ENCODE measurements around the gene MEIOSIN. TPM values are rescaled to one million over a fixed set of nuclear protein-coding genes. Genes with fewer than 3 reads are reported as not detected.

The MEIOSIN gene
- total RNA-seq, 1 experiment from 2014 or later: not detected

DNA sequence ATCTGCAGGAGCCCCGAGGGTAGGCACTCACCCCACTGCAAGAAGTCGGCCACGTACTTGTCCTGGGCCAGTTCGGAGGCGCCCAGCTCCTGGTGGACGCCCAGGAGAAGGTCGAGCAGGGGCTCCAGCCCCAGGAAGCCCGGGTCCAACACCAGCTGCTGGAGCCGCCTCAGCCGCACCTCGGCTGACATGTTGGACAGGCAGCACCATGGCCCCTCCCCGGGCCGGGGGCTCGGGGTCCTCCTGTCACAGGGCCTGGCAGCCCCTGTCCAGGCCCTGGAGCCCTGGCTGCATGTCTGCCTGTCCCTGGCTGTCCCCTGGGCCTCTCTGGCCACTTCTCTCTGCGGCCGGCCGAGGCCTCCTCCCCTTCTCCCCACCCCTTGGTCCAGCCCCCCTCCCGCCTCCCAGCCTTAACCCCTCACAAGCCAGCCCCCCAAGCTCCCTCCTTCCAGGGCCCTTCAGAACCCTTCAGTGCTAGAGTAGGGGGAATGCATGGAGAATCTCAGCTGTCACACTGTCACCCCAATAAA is 49.0 kb downstream of the MEIOSIN start, which contains the start of gene DMPK:
Gene DMPK (minus strand): TSS at position 329 of the 530 bp plus-strand sequence. CDS start 138 bp downstream, at position 191.
- peaks cover 65% of the 10 kb centered on the region for H3K36me3 Mint-ChIP-seq (ENCODE audit: insufficient read depth, unreplicated experiment)
- H3K9me3 Mint-ChIP-seq (ENCODE audit: low read depth, unreplicated experiment): no peaks in the 10 kb centered on the region
- CTCF ChIA-PET: interaction anchor here (0.6 to 3.4 kb wide), 7 partner anchors 10 to 489 kb away, joined by 3 to 17 read pairs (median 7); partner anchors contain the start of gene SIX5
- no peaks in the 10 kb centered on the region for H3K27me3 Mint-ChIP-seq (ENCODE audit: unreplicated experiment)
- no peak within 1 kb of the TSS for H3K27ac Mint-ChIP-seq (ENCODE audit: unreplicated experiment)
- no peak for DNase-seq
- TF ChIP-seq, protein P1, sequence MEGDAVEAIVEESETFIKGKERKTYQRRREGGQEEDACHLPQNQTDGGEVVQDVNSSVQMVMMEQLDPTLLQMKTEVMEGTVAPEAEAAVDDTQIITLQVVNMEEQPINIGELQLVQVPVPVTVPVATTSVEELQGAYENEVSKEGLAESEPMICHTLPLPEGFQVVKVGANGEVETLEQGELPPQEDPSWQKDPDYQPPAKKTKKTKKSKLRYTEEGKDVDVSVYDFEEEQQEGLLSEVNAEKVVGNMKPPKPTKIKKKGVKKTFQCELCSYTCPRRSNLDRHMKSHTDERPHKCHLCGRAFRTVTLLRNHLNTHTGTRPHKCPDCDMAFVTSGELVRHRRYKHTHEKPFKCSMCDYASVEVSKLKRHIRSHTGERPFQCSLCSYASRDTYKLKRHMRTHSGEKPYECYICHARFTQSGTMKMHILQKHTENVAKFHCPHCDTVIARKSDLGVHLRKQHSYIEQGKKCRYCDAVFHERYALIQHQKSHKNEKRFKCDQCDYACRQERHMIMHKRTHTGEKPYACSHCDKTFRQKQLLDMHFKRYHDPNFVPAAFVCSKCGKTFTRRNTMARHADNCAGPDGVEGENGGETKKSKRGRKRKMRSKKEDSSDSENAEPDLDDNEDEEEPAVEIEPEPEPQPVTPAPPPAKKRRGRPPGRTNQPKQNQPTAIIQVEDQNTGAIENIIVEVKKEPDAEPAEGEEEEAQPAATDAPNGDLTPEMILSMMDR (IDR thresholded peaks at IDR 0.05; ENCODE audit: unreplicated experiment): no peak
- no peak within 1 kb of the TSS for H3K4me3 Mint-ChIP-seq (ENCODE audit: low read depth, unreplicated experiment)
- no TSS peak for BruUV-seq (replicated peaks)
- intact Hi-C loops (cut with micrococcal nuclease; ENCODE audit: unreplicated experiment): no loop called here
- H3K4me1 Mint-ChIP-seq (ENCODE audit: low read depth, unreplicated experiment): peaks cover 17% of the 10 kb centered on the region

DNA sequence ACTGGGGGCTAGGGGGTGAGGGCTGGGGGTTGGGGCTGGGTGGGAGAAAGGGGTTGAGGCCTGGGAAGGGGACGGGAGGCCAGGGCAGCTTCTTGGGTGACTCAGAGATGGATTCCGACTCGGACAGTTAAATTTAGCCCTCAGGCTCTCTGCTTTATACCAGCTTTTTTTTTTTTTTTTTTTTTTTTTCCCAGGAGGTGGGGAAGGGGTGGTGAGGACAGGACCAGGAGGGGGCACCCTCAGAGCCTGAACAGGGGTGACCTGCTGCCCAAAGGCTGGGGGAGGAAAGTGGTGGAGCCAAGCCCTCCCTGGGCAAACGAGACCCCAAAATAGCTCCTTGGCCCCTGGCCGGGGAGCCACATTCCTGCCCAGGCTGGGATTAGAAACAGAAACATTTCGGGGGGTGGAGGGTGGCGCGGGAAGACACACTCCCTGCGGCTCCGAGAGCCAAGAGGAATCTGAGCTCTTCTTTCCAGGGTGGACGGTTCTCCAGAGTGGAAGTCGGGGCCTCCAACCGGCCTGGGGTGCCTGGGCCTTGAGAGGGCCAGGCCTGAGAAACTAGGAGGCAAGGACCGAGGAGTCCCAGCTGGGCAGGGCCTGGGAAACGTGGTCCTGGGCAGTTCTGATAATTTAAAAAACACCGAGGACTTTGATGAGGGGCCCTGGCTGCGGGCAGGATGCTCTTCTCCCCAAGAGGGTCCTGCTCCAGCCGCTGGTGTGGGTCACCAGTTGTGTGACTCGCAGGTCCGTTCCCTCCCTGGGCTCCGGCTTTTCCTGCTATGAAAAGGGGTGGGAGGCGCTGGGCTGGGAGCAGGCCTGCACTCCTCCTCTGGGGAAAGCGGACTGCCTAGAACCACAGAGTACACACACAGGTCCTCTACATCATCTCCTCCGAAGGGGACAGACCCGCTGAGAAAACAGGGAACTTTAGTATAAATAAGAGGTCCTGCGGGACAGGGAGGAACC is 49.9 kb downstream of the MEIOSIN start:
- no peak overlapping the region for H3K4me3 Mint-ChIP-seq (ENCODE audit: low read depth, unreplicated experiment)
- TF ChIP-seq, protein P1 (IDR thresholded peaks at IDR 0.05; ENCODE audit: unreplicated experiment): no peak
- intact Hi-C loops (cut with micrococcal nuclease; ENCODE audit: unreplicated experiment): no loop called here
- CTCF ChIA-PET: interaction anchor here (0.6 to 3.4 kb wide), 7 partner anchors 10 to 488 kb away, joined by 3 to 17 read pairs (median 7); partner anchors contain the start of gene SIX5
- H3K36me3 Mint-ChIP-seq (ENCODE audit: insufficient read depth, unreplicated experiment): peaks cover 63% of the 10 kb centered on the region
- peak overlapping the region; percentile 12 for H3K27ac Mint-ChIP-seq (ENCODE audit: unreplicated experiment)
- no TSS peak for BruUV-seq (replicated peaks)
- no peak for DNase-seq
- peaks cover 17% of the 10 kb centered on the region for H3K4me1 Mint-ChIP-seq (ENCODE audit: low read depth, unreplicated experiment)
- H3K27me3 Mint-ChIP-seq (ENCODE audit: unreplicated experiment): no peaks in the 10 kb centered on the region
- no peaks in the 10 kb centered on the region for H3K9me3 Mint-ChIP-seq (ENCODE audit: low read depth, unreplicated experiment)

DNA sequence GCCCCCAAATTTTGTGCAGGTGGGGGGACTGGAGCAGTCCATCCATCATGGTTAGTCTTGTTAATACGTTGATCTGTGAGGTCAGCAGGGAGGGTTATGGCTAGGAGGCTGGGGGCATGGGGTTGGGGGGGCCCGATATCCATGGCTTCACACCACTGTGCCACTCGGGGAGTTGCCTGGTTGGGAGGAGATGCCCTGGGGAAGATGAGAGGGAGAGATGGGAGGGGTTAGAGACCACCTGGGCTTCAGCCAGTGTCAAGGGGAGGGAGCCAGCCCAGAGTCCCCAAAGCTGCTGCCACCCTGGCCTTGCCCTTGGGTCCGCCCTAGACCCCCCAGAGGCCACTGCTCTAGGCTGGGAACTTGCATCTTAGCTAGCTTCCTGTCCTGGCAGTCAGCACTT is 50.9 kb downstream of the MEIOSIN start:
- TF ChIP-seq, protein P1 (IDR thresholded peaks at IDR 0.05; ENCODE audit: unreplicated experiment): no peak
- CTCF ChIA-PET: no interaction called here
- Mint-ChIP-seq H3K36me3 (ENCODE audit: insufficient read depth, unreplicated experiment) (peaks cover 55% of the 10 kb centered on the region), H3K27me3 (ENCODE audit: unreplicated experiment) (no peaks in the 10 kb centered on the region), H3K4me1 (ENCODE audit: low read depth, unreplicated experiment) (peaks cover 17% of the 10 kb centered on the region), H3K9me3 (ENCODE audit: low read depth, unreplicated experiment) (no peaks in the 10 kb centered on the region), H3K4me3 (ENCODE audit: low read depth, unreplicated experiment) (no peak overlapping the region), H3K27ac (ENCODE audit: unreplicated experiment) (no peak overlapping the region)
- DNase-seq: no peak
- no TSS peak for BruUV-seq (replicated peaks)
- intact Hi-C loops (cut with micrococcal nuclease; ENCODE audit: unreplicated experiment): no loop called here

DNA sequence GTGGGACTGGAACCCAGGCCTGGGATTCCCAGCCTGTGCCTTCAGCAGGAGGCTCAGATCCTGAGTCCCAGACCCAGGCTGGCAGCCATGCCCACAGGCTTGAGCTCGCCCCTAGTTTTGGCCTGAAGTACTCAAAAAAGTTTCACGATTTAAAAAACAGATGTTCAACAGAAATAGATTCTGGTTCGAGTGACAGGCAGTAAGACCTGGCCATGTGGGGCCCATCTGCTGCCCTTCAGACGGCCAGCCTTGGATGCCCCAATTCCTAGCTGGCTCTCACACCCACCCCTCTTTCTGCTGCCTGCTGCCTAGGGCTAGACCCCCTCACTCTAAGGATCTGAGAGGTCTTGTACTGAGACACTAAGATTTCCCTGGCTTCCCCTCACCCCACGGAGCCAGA is 51.9 kb downstream of the MEIOSIN start:
- Mint-ChIP-seq H3K9me3 (ENCODE audit: low read depth, unreplicated experiment) (no peaks in the 10 kb centered on the region), H3K4me3 (ENCODE audit: low read depth, unreplicated experiment) (no peak overlapping the region), H3K27ac (ENCODE audit: unreplicated experiment) (no peak overlapping the region), H3K4me1 (ENCODE audit: low read depth, unreplicated experiment) (peaks cover 17% of the 10 kb centered on the region), H3K27me3 (ENCODE audit: unreplicated experiment) (no peaks in the 10 kb centered on the region), H3K36me3 (ENCODE audit: insufficient read depth, unreplicated experiment) (peaks cover 53% of the 10 kb centered on the region)
- BruUV-seq (replicated peaks): no TSS peak
- TF ChIP-seq, protein P1 (IDR thresholded peaks at IDR 0.05; ENCODE audit: unreplicated experiment): no peak
- CTCF ChIA-PET: no interaction called here
- no peak for DNase-seq
- intact Hi-C loops (cut with micrococcal nuclease; ENCODE audit: unreplicated experiment): no loop called here
